GM13976 (cell line): ENCODE measurements around the gene ITGBL1.

Source experiments
- DNase-seq: peaks from one replicate; pipeline ENCODE4 v3.0.0; 2012; ENCODE audit warnings: low spot score
- in situ Hi-C: fragments of 300-500 bp; cut with MboI; formaldehyde crosslinking; loops from one replicate; pipeline ENCODE4 v1.12.0; 2022; ENCODE audit warnings: low sequenced_read_pairs, mixed read lengths, inconsistent platforms; ENCODE audit not compliant: unreplicated experiment
- TF ChIP-seq, protein P1 (sequence below): IDR thresholded peaks from 2 replicates; pipeline ENCODE4 v1.5.1; 2012; ENCODE audit warnings: borderline replicate concordance, mild to moderate bottlenecking; ENCODE audit not compliant: insufficient read depth; ENCODE audit errors: extremely low read depth, missing control alignments, control extremely low read depth

Gene ITGBL1

DNA sequence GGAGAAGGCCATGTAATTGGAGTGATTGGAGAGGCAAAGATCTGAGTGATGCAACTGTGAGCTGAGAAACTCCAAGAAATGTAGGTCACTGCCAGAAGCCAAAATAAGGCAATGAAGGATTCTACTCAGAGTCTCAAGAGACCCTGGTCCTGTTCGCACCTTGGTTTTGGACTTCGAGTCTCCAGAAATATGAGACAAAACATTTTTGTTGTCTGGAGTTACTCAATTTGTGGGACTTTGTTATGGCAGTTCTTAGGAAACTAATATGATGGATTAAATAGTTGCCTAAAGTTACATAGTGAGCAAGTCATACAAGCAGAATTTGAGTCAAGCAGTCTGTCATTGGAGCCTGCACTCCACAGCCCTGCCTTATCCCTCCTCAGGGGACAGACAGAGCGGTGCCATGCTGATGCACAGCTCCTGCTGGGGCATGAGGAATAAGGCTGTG lies 104.2 kb downstream of the ITGBL1 start:
- TF ChIP-seq, protein P1, sequence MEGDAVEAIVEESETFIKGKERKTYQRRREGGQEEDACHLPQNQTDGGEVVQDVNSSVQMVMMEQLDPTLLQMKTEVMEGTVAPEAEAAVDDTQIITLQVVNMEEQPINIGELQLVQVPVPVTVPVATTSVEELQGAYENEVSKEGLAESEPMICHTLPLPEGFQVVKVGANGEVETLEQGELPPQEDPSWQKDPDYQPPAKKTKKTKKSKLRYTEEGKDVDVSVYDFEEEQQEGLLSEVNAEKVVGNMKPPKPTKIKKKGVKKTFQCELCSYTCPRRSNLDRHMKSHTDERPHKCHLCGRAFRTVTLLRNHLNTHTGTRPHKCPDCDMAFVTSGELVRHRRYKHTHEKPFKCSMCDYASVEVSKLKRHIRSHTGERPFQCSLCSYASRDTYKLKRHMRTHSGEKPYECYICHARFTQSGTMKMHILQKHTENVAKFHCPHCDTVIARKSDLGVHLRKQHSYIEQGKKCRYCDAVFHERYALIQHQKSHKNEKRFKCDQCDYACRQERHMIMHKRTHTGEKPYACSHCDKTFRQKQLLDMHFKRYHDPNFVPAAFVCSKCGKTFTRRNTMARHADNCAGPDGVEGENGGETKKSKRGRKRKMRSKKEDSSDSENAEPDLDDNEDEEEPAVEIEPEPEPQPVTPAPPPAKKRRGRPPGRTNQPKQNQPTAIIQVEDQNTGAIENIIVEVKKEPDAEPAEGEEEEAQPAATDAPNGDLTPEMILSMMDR, result no peak
- DNase-seq, result no peak
- in situ Hi-C loops, result no loop called here

DNA sequence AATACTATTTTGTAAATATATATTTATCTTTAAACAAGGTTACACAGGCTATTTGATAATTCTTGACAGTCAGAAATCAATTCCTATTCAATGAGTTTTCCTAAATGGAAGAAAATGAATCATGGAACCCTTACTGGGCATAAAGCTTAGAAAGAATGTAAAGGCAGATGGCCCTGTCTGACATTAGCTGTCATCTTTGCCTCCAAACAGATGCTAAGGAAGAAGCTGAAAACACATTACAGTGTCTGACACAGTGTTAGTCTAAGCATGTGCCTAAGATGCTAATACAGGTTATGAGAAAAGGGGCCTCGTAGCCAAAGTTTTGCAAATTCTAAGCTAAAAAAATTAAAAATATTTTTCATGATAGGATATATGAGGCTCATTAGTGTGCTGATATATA lies 112.8 kb downstream of the ITGBL1 start:
- no peak for DNase-seq
- in situ Hi-C loops, result no loop called here
- TF ChIP-seq, protein P1, result no peak

DNA sequence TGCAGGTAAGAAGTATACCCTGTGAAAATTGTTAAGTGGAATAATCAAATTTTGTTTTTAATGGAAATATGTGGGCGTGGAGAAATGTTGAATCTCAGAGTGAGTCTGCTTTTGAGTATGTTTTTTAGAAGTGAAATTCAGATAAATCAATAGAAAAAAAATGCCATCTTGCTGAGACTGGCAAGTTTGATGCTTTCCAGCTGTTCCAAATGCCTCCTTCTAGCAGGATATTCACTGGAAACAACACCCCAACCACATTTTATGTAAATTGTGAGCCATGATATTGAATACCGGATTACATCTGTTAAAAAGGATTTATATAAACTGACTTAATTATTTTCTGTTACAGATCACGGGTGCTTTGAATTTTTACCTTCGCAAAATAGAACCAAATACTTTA lies 115.4 kb downstream of the ITGBL1 start:
- no peak for DNase-seq
- TF ChIP-seq, protein P1, result no peak
- in situ Hi-C loops, result no loop called here

DNA sequence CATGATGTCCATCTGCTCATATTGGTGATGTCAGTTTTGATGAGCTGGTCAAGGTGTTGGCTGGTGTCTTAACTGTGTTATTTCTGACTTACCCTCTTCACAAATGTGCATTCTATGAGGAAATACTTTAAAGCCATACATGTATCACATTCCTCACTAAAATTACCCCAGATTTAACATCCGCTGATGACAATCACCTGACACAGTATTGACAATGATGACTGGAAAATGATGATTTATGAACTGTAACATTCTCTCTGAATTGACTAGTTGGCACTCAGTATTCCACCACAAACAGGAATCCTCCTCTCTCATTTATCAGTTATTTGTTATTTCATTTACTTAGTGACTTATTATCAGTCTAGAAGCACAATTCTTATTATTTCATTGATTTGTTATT lies 117.3 kb downstream of the ITGBL1 start:
- TF ChIP-seq, protein P1, result no peak
- DNase-seq, result no peak
- in situ Hi-C loops, result no loop called here

DNA sequence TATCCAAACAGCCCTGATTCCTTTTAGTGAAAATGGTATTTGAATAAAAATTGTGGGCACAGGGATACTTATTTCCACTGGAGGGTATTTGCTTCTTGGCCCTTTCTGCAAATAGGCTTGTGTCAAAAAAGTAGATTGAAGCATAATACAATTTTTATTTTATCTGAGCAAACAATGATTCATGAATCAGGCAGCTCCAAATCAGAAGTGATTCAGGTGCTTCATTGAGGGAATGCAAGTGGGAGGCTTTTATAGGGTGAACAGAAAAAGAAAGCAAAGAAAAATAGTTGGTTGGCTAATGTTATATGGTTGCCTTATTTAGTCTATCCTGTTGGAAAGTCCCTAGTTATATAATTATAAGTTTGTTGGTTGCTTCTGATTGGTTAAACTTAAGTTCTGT lies 117.9 kb downstream of the ITGBL1 start:
- in situ Hi-C loops, result no loop called here
- no peak for DNase-seq
- TF ChIP-seq, protein P1, result no peak

DNA sequence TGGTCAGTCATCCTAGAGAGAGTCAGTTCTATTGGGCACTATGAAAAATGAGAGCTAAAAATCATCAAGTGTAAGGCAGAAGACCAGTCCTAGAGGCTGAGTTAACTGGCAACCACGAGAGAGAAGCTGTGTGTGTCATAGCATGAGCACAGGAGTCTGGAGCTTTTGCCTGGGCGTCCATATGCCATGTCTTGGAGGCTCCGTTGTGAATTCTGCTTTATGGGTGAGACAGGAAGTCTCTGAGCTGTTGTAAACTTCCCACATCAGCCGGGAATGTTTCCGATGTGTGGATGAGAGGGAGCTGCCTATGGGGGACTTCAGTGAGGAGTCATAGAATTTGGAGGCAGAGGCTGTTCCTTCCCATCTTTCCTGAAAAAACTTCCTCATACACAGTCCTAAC lies 120.0 kb downstream of the ITGBL1 start:
- TF ChIP-seq, protein P1, result no peak
- in situ Hi-C loops, result no loop called here
- no peak for DNase-seq

DNA sequence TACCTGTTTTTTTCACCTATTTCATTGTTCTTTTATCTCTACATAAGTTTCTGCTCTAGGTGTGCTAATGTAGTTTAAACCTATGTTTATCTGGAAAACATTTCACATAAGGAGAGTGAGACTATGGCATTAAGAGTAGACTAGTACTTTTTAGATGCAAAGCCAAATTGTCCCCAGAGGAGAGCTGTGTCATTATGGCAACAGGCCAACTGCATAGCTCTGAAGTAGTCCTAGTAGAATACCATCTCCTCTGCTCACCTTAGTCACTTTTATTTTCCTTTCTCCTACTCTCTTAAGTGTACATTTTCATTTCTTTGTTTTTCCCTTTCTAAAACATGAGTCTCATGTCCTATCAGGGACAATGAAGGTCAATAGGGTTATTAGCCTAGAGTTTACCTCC lies 123.1 kb downstream of the ITGBL1 start:
- no peak for DNase-seq
- TF ChIP-seq, protein P1, result no peak
- in situ Hi-C loops, result no loop called here
